Fibroblast of skin of back (primary cell): ENCODE data around the gene CES3.
"Not testable (repeated sequence)": the region's sequence is repeated elsewhere in the genome, so short reads cannot be mapped to it uniquely, and the experiment has no call there.

Experiments used
- DNase-seq: peaks from one replicate; pipeline ENCODE4 v3.0.0-alpha.2; 2013

The CES3 gene

DNA sequence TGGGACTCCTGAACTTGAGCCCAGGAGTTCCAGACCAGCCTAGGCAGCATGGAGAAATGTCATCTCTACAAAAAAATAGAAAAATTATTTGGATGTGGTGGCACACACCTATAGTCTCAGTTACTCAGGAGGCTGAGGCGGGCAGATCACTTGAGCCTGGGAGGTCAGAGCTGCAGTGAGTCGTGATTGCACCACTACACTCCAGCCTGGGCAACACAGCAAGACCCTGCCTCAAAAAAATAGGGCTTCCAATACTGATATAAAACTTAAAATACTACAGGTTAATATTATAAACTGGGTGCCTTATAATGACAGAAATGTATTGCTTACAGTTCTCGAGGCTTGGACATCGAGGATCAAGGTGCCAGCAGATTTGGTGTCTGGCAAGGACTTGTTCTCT is 15.1 kb upstream of the CES3 start:
- no peak for DNase-seq

DNA sequence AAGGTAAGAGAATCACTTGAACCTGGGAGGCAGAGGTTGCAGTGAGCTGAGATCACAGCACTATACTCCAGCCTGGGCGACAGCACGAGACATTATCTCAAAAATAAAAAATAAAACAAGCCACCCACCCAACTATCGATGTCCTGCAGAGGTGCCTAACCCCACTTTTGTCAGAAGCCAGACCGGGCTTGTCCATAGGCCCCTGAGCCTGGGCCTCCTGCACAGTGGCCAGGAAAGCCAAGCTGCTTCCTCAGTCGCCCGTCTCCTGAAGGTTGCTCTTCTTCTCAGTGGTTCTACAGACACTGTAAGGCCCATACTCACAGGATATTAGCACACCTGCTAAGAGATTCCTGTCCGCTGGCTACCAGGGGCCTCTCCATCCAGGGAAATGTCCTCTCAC is 14.5 kb upstream of the CES3 start:
- DNase-seq: no peak

DNA sequence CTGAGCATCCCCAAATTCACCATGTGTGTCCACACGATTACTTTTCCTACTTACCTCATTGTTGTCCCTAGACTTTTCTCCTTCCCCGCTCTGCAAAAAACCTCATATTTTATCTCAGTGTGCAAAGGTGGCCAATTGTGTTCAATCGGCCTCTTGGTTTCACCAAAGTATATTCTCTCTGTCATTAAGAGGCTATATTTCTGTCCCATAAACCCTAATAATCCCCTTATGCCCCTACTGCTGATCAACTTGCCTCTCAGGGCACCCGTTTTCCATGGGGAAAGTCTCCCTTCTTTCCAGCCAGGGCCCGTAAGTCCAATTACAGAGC is 14.1 kb upstream of the CES3 start:
- DNase-seq: no peak

DNA sequence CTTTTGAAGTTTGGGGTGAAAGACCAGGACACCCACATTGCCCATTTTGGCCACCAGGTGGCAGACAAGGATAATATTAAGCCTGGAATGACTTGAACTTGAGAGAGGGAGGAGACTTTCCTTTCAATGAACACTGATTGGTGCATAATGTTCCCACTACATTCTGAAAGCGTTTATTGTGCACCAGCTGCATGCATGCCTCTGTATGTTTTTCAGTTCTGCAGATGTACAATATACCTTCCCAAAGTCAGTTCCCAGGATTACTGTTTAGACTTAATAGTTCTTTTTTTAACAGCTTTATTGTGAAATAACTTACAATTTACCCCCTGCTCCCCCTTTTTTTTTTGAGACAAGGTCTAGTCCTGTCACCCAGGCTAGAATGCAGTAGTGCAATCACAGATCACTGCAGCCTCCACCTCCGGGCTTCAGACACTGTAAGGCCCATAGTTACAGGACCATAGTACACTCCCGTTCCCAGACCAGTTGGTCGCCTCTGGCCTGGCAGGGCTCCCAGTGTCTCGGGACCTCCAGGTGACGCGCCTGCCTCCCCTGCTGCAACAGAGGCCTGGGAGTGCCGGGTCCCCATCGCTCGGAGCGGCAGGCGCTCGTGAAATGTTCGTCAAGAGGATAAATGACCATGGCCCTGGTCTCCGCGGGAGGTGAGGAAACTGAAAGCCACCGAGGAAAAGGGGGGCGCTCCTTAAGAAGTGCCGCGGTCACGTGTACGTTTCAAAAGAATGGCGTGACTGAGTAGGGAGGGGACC is 13.6 kb upstream of the CES3 start:
- peak; percentile 79 for DNase-seq

DNA sequence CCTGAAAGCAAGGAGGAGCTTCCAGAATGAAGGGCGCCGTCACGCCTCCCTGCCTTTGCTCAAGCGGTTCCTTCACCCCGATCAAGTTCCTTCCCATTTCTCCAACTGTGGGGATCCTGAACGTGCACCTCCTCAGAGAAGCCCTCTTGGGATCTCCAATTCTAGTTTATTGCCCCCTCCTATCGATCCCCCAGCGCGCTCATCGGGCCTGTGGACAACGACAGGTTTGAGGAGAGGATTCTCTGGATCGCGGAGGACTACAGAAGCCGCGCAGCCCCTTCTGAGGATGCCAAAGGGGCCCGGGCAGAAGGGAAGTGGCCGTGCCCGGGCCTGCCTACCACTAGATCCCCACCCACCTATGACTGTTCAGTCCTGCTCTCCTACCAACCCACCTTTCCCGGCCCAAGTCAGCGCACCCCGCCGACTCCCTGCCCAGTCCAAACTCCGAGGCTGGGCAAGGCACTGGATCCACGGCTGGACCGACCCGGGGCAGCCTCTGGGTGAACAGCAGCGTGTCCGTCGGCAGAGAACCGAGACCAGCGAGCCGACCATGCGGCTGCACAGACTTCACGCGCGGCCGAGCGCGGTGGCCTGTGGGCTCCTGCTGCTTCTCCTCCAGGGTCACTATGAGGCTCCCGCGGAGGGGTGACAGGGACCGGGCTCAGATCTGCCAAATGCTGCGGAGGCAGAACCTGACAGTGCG is 12.8 kb upstream of the CES3 start:
- no peak for DNase-seq

DNA sequence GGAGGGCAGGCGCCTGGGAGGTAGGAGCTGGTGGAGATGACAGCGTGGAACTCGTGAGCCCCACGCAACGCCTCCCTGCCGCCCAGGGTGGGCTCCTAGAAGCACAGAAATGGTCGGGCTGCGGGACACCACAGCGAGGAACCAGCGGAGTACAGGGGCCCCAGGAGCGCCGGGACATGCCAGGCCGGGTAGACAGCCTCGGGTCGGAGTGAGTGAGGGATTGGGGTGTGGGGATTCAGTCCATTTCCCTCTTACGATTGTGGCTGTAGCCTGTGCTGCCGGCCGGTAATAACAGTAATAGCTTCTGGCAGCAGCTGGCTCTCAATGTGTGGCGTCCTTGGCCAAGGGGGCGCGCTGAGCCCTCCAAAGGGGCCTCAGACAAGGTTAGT is 12.2 kb upstream of the CES3 start:
- DNase-seq: no peak

DNA sequence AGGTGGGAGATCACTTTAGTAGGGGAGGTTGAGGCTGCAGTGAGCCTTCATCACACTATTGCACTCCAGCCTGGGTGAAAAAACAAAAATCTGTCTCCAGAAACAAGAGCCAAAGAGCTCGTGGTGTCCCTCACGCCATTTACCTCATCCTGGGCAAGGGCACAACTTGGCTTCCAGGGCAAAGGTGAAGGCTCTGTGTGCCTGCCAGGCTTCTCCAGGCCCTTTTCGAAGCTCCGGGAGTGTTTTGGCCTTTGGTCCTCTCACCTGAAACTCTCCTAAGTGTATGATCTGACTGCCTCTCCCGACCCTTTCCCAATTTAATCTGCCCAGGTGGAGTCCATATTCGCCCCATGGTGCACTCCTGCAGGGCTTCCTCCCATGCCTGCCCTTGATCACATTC is 11.6 kb upstream of the CES3 start:
- DNase-seq: no peak

DNA sequence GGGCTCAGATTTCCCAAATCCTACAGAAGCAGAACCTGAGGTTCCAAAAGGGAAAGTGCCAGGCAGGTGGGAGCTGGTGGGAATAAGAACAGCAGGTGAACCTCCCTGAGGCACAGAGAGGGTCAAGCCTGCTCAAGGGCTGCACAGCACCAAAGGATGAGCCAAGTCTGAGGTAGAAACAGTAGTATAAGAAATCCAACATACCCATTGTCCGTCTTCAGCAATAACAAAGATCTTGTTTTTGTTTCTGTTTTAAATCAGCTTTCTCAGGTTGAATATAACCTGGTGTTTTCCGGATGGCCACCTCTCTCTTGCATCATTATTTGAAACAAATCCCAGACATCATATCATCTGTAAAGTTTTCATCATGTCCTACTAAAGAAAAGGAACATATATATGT is 10.6 kb upstream of the CES3 start:
- no peak for DNase-seq

DNA sequence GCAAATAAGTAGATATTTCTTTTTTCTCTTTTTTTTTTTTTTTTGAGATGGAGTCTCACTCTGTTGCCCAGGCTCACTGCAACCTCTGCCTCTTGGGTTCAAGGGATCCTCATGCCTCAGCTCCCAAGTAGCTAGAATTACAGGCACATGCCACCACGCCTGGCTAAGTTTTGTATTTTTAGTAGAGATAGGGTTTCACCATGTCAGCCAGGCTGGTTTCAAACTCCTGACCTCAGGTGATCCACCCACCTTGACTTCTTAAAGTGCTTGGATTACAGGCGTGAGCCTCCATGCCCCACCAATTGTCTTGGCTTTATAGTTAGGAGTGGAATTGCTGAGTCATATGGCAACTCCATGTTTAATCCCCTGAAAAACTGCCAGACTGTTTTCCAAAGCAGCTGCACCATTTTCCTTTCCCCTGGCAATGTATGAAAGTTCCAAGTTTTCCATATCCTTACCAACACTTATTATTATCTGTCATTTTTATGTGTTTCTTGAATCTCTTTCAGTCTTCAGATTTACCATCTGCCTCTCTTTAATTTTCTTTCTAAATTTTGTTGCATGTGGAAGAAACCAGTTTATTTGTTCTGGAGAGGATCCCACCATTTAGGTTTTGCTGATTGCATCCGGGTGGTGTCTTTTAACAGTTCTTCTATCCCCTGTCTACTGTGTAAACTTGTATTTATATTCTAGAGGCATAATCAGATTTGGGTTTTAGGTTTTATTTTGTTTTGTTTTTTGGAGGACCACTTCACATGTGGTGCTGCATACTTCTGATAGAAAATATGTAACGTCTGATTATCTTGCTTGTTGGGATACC is 9.9 kb upstream of the CES3 start:
- DNase-seq: no peak

DNA sequence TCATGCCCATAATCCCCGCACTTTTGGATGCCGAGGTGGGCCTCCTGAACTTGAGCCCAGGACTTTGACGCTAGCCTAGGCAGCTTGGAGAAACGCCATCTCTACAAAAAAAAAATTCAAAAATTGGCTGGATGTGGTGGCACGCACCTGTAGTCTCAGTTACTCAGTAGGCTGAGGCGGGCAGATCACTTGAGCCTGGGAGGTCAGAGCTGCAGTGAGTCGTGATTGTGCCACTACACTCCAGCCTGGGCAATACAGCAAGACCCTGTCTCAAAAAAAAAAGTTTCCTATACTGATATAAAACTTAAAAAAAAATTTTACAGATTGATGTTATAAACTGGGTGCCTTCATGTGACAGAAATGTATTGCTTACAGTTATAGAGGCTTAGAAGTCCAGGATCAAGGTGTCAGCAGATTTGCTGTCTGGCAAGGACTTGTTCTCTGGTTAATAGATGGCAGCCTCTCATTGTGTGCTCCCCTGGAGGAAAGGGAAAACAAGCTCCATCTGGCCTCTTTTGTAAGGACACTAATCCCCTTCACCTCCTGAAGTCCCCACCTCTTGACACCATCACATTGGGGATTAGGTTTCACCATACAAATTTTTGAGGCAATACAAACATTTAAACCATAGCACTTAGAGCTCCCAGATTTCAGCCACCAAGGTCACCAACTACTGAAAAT is 8.5 kb upstream of the CES3 start:
- no peak for DNase-seq

DNA sequence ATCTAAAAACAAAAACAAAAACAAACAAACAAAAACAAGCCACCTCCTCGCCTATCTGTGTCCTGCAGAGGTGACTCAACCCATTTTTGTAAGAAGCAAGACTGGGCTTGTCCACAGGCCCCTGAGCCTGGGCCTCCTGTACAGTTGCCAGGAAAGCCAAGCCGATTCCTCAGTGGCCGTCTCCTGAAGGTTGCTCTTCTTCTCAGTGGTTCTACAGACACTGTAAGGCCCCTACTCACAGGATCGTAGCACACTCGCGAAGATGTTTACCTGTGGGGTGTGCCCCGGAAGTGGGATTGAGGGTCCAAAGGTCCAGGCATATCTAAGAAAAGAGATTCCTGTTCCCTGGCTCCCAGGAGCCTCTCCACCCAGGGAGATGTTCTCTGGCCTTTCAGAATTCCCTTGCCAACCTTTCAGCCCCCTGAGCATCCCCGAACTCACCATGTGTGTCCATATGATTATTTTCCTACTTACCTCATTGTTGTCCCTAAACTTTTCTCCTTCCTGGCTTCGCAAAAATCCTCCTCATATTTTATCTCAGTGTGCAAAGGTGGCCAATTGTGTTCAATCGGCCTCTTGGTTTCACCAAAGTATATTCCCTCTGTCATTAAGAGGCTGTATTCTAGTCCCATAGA is 7.5 kb upstream of the CES3 start:
- DNase-seq: no peak

DNA sequence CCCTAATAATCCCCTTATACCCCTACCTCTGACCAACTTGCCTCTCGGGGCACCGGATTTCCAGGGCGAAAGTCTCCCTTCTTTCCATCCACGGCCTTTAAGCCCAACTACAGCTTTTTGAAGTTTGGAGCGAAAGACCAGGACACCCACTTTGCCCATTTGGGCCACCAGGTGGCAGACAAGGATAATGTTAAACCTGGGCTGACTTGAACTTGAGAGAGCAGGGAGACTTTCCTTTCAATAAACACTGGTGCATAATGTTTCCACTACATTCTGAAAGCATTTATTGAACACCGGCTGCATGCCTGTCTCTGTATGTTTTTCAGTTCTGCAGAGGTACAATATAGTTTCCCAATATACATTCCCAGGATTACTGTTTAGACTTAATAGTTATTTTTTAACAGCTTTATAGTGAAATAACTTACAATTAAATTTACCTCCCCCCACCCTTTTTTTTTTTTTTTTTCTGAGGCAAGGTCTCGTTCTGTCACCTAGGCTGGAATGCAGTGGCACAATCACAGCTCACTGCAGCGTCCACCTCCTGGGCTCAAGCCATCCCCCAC is 6.9 kb upstream of the CES3 start:
- peak; percentile 67 for DNase-seq

DNA sequence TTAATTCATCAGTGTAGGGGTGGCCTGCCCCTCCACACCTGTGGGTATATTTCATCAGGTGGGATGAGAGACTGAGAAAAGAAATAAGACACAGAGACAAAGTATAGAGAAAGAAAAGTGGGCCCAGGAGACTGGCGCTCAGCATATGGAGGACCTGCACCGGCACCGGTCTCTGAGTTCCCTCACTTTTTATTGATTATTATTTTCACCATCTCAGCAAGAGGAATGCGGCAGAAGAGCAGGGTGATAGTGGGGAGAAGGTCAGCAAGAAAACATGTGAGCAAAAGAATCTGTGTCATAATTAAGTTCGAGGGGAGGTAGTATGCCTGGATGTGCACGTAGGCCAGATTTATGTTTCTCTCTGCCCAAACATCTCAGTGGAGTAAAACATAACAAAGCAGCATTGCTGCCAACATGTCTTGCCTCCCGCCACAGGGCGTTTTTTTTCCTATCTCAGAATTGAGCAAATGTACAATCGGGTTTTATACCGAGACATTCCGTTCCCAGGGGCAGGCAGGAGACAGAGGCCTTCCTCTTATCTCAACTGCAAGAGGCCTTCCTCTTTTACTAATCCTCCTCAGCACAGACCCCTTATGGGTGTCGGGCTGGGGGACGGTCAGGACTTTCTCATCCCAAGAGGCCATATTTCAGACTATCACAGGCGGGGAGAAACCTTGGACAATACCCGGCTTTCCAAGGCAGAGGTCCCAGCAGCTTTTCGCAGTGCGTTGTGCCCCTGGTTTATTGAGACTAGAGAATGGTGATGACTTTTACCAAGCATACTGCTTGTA is 5.5 kb upstream of the CES3 start:
- DNase-seq: not testable (repeated sequence)

DNA sequence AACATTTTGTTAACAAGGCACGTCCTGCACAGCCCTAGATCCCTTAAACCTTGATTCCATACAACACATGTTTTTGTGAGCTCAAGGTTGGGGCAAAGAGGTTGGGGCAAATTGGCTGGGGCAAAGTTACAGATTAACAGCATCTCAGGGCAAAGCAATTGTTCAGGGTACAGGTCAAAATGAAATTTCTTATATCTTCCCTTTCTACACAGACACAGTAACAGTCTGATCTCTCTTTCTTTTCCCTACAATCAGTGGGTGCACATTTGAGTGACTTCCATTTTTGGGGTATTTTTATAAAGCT is 5.0 kb upstream of the CES3 start:
- not testable (repeated sequence) for DNase-seq

DNA sequence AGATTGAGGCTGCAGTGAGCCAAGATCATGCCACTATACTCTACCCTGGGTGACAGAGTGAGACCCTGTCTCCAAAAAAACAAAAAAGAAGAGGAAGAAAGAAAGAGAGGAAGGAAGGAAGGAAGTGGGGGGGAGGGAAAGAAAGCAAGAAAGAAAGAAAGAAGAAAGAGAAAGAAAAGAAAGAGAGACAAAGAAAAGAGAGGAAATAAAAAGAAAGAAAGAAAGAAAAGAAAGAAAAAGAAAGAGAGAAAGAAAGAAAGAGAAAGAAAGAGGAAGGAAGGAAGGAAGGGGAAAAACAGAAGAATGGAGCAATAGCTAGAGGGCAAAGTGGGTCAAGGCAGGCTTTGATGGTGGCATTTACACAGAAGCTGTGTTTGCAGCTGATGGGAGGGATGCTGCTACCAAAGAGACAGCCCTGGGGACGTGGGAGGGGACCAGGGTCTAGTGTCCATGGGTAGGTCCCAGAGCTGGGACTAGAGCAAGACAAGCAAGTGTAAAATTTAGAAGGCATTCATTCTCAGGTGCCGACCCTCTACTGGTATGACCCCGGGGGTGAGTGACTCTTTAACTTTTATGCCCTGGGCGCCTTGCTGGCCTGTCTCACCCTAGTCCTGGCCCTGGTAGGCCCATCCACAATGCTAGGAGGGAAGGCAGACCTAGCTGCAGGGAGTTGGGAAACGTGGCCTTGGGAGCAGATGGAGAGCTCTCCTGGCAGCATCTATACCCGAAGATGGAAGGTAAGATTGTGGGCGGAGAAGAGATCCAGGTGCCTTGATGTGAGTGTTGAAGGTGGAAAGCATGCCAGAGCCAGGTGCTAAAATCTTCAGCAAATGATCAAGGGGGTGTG is 2.0 kb upstream of the CES3 start:
- no peak for DNase-seq

DNA sequence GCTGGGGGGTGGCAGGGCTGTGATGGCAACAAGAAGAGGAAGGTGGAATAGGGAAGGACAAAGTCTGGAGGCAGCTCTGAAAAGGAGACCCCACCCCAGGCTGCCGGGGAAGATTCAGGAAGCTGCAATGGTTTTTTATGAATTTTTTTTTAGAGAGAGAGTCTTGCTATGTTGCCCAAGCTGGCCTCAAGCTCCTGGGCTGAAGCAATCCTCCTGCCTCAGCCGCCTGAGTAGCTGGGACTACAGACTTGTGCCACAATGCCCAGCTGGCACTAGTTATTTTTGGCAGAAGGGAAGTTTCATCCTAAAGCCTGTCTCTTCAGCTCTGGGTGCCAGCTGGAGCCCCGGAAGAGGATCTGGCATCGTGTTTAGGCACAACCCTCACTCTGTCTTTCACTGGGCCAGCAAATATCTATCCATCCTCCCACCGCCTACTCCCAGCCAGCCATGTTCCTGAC is 1.3 kb upstream of the CES3 start:
- no peak for DNase-seq

DNA sequence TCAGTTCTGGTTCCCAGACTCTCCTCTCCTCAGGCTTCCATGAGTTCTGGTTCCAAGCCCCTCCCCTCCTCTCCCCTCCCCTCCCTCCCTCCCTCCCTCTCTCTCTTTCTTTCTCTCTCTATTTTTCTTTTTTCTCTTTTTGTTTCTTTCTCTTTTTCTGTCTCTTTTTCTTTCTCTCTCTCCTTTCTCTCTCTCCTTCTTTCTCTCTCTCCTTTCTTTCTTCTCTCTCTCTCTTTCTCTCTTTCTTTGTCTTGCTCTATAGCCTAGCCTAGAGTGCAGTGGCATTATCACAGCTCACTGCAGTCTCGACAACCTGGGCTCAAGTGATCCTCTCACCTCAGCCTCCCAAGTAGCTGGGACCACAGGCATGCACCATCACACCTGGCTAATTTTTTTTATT is 796 bp upstream of the CES3 start:
- DNase-seq: no peak

DNA sequence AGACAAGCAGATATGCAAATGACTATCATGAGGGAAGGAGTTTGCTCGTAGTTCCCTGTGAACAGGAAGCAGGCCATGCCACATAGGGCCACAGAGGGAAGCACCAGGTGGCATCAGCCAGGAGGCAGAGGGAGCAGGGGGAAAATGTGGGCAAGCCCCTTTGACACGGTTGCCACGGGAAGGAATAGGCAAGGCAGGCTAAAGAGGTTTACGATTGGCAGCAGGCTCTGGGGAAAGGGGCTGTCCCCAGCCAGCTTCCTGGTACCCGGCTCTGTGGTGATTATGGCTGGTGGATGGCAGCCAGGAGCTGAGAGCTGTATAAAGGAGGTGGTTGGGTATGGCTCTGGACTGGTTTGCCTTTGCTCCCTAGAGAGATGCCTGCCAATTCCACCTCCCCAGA is 848 bp downstream of the CES3 start:
- no peak for DNase-seq

DNA sequence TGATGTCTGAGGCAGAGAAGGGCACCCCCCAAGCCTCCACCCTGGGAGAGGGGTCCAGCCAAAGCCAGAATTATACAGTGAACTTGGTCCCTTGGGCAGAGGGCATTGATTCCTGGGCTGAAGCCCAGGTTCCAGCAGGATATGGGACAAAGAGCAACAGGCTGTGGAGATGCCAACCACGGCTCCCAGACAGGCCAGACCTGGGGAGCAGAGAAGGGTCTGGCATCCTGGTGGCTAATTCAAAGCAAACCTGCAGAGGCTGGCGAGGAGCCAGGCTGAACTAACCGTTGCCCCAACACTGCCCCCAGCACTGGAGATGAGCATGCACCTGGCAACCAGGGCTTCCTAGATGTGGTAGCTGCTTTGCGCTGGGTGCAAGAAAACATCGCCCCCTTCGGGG is 3.0 kb downstream of the CES3 start:
- no peak for DNase-seq

DNA sequence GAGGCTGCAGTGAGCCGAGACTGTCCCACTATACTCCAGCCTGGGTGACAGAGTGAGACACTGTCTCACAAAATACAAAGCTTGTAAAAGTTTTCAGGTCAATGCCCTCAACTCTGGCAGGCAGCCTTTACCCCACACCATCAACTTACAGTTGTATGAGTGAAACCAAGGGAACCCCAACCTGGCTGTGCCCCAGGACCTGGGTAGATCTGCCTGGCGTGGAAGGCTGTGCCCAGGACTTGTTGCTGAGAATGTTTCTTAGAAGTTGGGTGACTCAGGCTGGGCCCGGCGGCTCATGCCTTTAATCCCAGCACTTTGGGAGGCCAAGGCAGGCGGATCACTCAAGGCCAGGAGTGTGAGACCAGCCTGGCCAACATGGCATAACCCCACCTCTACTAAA is 7.8 kb downstream of the CES3 start:
- no peak for DNase-seq
